GM19372 (cell line): ENCODE measurements around the gene KLHDC4.
"Not testable (repeated sequence)": the region's sequence is repeated elsewhere in the genome, so short reads cannot be mapped to it uniquely, and the experiment has no call there.

Experiments
- ATAC-seq: cut with Tn5 transposase; IDR thresholded peaks from one replicate; pipeline ENCODE4 v1.9.1; 2021; ENCODE audit warnings: mild to moderate bottlenecking, low read depth, moderate library complexity; ENCODE audit not compliant: unreplicated experiment

The KLHDC4 gene

DNA sequence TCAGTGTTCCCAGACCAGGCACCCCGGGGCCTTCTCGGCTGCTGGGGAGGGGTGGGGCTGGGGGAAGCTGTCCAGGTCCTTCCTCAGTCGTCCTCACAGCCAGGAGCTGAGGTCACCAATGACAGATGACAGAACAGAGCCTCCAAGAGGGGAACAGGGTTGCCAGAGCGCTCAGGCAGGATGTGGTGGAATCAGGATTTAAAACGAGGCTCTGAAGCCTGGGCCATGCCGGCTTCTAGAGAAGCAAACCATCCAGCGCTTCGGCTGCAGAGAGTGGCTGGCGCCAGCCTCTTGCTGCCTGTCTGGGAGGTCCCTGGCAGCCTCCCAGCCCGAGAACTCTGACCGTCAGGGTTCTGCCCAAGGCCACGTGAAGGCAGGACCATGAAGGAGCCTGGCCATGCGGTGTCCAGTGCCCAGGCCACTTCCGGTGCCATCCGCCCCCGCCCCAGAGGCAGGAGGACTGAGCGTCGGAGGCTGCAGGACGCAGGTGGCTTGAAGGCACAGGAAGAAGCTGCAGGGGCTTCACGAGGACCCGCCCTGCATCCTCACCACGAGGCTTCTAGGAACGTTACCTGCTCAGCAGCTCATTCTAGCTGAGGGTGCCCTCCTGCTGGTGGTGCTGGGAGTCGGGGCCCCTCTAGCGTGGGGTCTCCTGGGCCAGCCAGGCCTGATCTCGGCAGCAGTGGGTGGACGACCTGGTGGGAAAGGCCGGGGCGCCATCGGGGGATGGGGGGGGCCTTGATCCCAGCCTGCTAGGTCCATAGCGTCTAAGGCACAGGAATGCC, 78.5 kb downstream of the KLHDC4 start:
- ATAC-seq, result no peak

DNA sequence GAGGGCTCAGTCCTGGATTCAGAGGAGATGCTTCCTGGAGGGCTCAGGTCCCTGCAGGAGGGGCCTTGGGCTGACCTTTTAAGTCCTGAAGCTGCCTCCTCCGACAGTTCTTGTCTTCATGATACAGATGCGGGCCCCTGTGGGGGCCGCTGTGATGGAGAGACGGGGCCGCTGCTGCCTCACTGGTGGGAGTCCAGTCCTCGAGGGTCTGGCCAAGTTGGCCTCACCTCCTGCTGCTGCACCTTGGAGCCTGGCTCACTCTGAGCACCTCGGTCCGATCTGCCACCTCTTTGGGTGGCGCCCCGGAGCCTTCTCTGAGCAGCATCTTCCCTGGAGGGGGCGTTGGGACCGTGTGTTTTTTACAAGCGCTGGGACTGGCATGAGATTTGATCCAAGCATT, 79.1 kb downstream of the KLHDC4 start:
- ATAC-seq, result no peak

DNA sequence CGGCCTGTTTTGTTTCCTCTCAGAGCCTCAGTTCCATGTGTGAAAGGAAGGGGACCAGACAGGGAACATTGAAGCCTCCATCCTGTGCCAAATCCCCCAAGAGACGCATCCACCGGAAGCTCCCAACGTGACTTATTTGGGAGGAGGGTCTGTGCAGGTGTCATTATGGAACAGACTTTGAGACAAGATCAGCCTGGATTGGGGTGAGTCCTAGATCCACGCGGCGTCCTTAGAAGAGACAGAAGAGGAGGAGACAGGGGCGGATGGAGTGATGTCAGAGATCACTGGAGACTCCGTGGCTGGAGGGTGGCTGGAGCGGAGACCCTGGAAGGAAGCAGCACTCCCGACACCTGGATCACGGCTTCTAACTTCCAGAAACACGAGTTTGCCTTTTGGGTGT, 80.0 kb downstream of the KLHDC4 start:
- ATAC-seq, result no peak

DNA sequence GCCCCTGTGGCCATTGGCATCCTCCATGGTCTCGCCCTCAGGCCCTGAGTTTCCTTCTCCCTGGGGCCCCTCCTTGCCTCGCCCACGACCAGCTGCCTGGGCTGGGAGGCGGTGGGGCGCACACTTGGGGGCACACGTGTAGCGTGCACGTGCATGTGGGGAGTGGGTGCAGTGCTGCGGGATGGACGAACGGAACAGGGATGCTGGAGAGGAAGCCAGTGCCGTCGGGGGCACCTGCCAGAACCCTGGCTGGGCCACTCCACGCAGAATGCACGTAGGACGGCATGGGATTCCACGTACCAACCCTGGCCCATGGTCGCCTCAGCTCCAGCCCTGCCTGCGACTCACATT, 80.4 kb downstream of the KLHDC4 start:
- ATAC-seq, result no peak

DNA sequence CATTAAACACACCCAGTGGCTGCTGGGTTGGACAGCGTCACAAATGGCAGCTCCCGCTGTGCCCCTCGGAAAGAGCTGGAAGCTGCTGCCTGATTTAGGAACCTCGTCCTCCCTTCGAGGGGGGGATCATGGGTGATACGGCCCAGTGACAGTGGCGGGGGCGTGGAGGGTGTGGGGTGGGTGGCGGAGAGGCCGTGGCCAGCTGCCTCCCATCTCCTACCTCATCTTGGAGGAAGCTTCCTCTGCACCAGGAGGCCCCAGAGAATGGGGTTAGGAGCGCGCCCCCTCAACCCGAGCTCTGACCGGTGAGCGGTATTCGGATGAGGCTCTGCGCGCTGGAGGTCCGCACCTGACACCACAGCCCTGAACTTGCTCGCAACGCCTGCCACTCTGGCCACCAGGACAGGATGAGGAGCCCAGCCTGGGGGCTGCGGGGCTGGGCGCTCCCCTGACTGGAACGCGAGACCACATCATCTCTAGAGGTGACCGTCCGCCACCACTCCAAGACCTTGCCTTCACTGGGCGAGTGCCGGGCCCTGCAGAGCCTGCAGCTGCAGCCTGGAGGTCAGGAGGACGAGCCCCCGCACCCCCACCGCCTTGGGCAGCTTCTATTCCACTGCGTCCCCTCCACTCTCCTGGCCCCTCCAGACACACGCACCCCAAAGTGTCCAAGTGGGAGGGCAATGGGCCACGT, 80.9 kb downstream of the KLHDC4 start:
- ATAC-seq, result no peak

DNA sequence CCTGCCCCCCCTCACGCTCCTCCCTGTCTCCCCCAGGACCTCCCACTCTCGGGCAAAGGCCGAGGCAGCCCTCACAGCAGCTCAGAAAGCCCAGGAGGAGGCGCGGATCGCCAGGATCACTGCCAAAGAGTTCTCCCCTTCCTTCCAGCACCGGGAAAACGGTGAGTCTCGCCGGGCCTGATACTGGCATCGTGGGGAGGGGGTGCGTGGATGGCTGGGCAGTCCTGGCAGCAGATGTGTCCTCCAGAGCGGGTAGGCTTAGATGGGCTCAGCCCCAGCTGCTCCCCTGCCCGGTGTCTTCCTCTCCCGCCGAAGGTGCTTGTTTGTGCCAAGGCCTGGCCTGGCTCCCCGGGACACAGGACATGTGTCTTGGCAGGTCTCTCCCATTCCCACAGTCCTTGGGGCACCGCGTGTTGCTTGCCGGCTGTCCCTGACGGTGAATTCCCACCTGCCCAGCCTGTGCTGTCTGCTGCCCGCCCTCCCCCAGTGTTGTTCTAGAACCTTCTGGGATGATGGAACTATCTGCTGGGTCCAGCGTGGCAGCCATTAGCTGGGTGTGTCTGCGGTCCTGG, 81.6 kb downstream of the KLHDC4 start:
- ATAC-seq, result no peak

DNA sequence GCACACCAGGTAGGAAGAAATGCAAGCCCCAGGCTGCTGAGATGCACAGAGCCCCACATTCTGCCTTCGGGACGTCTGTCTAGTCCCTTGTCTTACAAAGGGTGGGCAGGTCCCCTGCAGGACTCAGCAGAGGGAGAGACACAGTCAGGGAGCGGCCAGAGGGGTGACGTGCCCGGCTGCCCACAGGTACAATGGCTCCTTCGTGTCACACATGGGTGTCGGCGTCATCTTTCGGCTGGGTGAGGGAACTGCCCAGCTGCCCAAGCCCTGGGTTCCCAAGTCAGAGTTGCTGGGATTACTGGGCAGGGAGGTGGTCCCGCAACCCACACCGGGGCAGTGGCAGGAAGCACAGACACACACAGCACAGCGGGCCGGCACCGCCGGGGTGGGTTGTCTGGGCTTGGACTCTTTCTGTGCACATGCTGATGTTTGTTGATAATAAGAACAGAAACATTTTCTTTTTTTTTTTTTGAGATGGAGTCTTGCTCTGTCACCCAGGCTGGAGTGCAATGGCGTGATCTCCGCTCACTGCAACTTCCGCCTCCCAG, 82.9 kb downstream of the KLHDC4 start:
- ATAC-seq, result no peak

DNA sequence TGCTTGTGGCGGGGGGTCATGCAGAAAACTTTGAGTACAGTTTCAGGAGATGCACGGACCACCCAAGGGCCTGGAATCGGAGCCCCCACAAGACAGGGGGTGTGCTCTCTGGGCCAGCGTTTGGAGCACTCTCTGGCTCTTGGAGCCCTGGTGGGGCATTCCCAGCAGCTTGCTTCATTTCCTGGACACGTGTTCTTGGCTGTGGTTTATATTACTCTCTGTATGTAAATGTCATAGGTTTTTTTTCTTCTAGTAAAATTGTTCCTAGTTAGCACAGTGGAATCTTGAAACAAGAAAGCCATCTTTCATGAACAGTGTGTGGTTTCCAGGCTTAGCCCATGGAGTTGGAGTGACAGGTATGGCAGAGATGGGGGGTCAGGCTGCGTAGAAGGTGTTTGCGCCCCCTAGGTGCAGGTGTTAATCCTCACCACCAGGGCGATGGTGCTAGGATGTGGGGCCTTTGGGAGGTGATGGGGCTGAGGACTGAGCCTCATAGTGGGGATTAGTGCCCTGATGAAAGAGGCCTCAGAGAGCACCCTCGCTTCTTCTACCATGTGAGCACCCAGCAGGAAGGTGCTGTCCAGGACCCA, 83.7 kb downstream of the KLHDC4 start:
- no peak for ATAC-seq

DNA sequence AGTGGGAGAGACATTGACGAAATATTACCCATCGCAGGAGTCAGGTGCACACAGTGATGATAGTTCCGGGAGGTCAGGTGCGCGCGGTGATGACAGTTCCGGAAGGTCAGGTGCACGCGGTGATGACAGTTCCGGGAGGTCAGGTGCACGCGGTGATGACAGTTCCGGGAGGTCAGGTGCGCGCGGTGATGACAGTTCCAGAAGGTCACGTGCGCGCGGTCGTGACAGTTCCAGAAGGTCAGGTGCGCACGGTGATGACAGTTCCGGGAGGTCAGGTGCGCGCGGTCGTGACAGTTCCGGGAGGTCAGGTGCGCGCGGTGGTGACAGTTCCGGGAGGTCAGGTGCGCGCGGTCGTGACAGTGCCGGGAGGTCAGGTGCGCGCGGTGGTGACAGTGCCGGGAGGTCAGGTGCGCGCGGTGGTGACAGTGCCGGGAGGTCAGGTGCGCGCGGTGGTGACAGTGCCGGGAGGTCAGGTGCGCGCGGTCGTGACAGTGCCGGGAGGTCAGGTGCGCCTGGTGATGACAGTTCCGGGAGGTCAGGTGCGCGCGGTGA, 84.7 kb downstream of the KLHDC4 start:
- ATAC-seq, result not testable (repeated sequence)

DNA sequence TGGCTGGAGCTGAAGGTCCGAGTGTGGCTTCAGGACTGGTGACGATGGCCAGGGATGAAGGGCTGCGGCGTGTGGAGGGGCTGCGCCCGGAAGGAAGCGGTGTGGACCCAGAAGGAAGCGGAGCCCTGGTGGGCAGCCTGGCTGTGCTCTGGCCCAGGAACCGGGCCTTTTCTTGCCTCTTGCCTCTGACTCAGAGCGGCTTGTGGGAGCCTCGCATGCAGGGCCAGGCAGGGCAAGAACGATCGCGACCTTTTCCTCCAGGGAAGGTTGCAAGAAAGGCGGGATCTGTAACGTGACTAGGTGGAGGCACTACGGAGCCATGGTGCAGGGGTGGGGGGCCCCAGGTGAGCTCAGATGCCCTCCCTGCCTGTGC, 85.5 kb downstream of the KLHDC4 start:
- ATAC-seq, result no peak

DNA sequence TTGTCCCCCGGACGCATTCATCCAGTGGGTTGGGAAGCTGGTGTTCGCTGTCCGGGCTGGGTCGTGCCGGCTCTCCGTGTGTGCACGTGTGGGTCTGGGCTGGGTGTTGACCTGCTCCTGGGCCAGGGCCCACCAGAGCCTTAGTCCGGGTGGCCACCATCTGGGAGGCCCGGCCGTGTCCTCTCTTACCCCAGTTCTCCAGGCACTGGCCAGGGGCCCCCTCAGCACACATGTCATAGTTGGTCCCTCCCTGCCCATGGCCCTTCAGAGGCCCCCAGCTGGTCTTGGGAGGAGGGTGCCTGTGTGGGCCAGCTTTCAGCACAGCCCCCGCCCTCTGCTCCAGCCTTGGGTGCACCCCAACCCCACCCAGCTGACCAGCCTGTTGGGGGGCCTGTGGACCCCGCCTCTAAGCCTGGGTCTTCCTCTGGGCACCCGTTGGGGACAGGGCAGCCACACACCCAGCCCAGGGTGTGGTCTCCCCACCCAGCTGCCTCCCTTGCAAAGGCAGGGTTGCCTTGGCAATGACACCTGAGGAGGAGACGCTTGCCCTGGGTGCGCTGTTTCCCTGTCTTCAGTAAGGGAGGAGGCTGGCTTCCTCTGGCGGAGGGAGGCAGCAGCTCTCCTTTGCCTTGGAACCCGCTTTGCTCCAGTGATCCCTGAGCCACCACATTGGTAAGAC, 86.1 kb downstream of the KLHDC4 start:
- no peak for ATAC-seq

DNA sequence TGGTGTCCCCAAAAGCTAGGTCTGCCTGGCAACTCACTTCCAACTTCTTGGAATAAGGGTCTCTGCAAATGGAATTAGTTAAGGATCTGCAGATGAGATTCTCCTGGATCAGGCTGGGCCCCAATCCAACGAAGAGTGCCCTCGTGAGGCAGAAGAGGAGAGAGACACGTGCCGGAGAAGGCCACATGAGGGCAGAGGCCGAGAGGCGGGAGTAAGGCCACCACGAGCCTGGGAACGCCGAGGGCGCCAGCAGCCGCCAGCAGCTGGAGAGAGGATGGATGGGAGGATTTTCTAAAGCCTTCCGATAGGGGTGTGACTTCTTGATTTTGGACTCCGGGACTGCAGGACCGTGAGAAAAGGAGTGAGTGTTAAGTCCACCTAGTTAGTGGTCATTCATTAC, 87.2 kb downstream of the KLHDC4 start:
- ATAC-seq, result no peak

DNA sequence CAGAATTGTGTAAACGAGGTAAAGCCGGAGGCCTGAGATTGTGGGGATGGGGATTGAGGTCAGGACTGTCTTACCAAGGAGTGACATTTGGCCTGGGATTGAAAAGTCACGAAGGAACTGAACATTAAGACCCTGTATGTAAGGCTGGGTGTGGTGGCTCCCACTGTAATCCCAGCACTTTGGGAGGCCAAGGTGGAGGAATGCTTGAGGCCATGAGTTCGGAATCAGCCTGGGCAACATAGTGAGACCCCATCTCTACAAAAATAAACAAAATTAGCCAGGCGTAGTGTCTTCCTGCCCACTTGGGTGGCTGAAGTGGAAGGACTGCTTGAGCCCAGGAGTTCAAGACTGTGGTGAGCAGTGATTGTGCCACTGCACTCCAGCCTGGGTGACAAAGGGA, 88.0 kb downstream of the KLHDC4 start:
- ATAC-seq, result no peak

DNA sequence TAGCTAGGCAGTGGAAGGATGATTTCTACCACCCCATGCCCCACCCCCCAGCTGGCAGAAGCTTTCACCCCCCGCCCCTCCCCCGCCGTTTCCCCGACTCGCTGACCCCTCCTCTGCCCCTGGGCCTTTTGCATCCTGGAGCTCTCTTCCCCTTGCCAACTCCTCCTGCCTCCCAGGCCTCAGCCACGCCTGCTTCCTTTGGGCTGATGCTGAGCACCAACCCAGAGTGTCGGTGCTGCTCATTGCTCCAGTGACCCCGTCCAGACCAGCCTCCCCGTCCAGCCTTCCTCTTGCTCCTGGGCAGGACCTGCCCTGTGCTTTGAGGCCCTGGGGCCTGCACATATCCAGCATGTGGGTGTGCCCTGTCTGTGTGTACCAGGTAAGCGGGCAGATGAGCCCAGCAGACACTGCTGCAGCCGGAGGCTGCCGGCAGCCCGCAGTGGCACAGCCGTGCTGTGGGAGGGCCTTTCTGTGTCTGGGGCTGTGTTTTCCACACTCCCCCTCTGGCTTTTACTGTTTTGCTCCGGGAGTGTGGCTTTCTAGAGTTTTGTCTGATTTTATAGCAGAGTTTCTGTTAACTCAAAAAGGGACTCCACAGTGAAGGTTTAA, 90.6 kb downstream of the KLHDC4 start:
- no peak for ATAC-seq

DNA sequence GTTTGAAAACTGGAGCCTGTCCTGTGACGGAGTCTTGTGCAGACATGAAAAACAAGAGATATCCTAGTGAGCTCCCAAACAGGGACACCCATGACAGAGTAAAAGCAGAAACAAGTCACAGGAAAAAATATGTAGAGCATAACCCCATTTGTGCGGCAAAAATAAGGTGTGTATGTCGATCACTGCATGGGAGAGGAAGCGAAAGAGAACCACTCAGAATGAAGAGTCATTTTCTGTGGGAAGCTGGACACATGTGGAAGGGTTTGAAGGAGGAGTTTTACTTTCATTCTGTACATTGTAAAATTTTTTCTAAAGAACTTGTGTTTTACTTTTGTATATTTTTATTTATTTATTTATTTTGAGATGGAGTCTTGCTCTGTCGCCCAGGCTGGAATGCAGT, 91.4 kb downstream of the KLHDC4 start:
- no peak for ATAC-seq

DNA sequence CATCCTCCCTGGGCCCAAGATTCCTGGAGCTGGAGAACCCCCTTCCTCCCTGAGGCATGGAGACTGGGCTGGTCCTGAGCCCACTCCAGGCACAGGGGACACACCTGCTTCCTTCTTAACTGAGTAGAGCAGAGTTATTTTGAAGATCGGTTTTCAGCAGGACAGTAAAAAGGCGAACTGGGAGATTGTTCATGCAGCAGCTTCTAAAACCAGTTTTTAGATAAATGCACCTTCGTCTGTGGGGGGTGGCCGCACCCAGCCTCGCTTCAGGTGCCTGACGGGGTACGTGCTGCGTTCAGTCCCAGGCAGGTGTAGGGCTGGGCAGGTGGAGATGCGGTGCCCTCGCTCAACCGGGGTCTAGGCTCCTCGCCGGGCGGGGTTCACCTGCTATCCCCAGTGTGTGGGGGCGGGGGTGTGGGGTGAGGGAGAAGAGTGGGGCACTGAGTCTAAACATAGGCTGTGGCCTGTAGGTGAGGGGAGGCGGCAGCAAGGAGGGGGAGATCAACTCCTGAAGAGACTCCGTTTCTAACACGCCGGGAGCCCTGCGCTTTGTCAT, 94.0 kb downstream of the KLHDC4 start:
- no peak for ATAC-seq

DNA sequence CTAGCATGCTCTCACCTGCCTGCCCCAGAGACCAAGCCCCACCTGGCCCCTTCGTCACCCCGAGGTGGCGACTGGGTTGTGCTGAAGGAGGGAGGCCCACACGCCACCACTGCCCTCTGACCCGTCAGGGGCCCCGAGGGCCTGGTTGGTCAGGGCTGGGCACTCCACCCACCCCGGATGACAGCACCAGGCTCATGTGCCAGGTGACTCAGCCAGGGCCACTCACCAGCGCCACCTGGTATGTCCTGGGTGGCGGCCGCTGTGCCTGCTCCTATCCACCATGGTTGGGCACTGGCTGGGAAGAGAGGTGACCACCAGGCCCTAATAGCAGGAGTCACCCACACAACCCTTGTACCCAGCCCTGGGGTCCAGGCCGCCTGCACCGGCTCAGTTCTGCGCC, 94.6 kb downstream of the KLHDC4 start:
- no peak for ATAC-seq

DNA sequence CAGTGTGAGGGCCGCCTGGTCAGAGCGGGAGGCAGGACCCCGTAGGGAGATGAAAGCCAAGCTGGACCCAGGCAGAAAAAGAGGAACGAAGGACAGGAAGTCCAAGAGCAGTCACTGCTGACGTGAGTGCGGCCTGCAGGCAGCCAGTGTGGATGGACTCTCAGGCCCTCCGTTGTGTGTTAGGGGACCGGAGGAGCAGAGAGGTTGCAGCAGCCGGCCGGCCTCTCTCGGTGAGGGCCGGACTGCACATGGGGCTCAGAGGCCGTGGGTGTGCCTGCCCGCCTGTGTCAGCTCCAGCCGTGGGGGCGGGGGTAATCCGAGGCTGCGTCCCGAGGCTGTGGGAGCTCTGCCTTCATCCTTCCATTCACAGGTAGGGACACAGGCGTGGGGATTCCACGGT, 96.1 kb downstream of the KLHDC4 start:
- ATAC-seq, result no peak

DNA sequence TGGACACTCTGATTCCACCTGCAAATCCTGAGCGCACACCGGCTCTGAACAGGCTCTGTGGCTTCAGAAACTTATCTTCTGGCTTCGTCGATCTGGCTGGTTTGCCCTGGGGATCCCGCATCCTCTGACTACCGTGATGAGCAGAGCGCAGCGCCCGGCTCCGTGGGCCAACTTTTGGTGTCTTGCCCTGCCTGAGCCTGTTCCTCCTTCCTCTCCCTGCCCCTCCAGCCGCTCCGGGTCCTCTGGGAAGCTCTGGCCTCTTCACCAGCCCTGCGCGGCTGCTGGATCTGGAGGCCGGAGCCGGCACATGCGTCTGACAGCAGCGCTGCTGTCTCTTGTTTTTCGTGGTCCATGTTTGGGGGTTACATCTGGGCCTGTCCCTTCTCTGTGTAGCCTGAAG, 97.8 kb downstream of the KLHDC4 start:
- ATAC-seq, result no peak

DNA sequence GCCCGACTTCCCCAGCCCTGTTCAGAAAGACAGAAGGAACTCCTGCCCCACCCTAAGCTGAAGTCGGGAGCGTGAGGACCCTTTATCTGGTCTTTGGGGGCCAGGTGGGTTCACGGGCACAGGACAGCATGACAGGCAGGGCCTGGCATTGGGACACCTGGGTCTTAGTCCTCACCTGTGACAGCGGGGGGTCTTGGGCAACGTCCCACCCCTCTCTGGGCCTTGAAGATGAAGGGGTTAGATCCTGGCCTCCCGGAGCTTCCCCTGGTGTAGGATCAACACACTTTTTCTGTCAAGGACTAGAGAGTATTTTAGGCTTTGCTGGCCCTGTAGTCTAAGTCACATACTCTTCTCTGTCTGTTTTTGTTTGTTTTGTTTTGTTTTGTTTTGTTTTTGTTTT, 98.3 kb downstream of the KLHDC4 start:
- ATAC-seq, result no peak
